Eye (tissue), 1 donor: ENCODE data around the gene CIB4.
A peak's percentile ranks its signal among the peaks of the same experiment; 100 is the strongest.

Source experiments
- DNase-seq: peaks from one replicate; pipeline ENCODE4 v3.0.0-alpha.2; 2015

Gene CIB4

DNA sequence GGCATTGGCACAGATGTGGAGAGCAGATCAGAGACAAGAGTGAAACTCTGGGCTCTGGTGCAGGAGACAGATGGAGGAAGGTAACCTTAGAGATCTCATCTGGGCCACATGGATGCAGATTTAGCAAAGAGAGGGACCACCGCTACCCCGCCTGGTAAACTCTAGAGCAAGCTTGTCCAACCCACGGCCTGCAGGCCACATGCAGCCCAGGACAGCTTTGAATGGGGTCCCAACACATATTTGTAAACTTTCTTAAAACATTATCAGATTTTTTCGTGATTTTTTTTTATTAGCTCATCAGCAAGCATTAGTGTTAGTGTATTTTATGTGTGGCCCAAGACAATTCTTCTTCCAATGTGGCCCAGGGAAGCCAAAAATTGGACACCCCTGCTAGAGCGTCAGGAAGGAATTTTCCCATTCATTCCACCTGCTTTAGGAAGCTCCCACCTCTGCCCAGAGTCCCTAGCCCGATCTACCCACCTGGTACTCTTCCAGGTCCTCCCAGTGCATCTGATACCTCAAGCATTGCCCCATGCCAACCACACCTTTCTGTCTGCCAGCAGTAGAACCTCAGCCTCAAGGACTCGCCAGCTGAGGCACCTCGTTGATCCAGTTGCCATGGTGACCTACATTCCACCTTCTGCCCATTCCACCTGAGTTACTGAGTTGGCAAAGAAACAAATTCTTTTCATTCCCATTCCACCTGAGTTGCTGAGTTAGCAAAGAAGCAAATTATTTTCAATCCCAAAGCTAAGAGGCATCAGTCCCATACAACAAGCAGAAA lies at the start of gene CIB4:
TSS of gene CIB4 (minus strand) at position 586 of the 784 bp plus-strand sequence. CDS start at position 534, 52 bp downstream.
- no peak for DNase-seq

DNA sequence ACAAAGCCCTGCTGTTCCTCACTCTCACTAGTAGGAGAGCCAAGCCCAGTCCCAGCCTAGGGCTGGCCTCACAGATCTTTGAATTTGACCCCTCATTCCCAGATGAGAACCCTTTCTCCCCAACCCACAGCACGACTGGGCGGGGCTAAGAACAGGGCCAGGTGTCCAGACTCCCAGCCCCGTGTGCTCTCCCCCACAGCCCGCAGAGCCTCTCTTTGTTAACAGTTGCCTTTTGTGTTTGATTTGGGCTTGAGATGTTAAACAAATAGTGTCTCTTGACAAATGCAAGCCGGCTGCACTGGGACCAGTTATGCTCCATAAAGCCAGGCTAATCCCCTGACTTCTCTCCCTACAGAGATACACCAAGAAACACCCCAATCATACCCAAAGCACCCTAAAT lies 46.6 kb upstream of the CIB4 start:
- no peak for DNase-seq

DNA sequence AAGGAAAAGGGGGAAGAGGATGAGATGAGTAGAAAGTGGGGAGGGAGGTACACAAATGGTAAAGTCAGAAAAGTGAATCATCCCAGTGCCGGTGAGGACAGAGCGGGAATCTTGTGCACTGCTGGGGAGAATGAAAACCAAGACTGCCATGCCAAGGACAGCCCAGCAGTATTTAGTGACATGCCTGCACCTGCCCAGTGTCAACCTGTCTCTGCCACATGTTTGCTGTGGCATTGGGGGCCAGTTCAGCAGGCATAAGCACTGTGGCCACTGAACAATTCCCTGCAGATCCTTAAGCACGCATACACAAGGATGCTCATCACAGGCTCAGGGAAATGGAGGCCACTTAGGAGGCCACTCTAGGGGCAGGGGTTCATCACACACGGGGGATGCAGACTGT lies 46.2 kb upstream of the CIB4 start:
- DNase-seq, result no peak

DNA sequence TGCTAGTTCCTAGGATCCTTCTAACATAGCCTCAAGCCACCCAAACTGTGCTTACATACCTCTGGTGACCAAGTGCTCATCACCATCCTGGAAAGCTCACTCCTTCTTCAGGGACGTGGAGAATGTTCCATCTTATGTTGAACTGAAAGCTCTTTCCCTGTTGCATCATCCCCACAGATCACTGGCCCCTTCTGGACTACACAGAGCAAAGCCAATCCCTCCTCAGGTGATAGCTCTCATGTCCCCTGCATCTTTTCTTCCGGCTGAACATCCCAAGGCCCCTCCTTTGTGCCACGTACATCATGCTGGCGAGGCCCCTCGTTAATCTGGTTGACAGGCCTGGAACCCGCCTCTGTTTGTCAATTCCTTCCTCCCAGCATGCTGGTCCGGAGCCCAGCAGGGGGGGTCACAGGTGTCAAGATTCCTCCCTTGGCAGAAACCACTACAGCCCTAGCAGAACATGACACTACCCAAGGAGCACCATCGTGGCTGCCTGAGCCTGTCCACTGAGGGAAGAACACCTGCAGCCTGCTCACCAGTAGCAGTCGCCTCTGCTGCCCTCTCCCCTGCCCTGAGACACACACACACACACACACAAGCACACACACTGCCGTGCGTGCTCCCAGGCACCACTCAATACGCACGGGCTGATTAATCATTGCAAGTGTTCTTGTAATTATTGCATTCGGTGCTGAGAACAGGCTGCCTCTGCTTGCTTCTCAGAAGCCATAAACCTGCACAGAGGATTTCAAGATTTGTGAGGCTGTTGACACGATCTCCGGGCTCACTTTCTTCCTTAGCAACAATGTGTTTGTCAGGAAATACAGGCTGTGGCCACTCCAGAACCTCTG lies 45.0 kb upstream of the CIB4 start:
- peak; percentile 52 for DNase-seq

DNA sequence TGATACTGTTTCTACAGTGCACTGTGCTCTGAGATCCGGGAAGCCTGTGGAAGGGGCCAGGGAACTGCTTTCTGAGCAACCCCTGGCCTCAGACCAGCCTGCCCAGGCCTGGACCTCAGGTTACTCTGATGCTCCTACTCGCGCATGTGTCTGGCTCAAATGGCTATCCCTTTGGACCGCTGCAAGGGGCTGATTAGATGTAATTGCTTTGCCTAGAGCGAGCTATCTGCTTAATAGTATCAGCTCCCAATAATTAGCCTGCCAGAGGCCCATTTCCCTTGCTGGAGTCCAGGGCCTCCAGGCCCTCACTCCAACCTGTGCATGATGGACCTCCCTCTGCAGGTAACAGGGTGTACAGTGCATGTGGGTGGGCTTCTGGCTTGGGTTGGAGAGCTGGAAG lies 44.2 kb upstream of the CIB4 start:
- DNase-seq, result no peak

DNA sequence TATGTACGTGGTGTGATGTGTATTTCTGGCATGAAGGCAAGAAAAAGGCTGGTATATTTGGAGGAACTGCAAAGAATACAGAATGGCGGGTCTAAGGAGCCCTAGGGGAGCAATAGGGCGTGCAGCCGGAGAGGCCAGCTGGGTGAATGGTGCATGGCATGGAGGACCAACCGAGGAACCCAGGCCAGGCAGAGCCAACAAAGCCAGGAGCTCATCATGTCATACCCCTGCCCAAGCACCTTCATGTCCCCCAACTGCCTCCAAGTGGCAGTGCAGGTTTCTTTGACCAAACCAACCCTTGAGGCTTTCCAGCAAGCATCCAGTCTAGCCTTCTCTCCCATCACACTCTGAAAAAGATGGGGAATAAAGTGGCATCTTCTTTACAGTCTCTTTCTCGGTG lies 42.4 kb upstream of the CIB4 start:
- no peak for DNase-seq

DNA sequence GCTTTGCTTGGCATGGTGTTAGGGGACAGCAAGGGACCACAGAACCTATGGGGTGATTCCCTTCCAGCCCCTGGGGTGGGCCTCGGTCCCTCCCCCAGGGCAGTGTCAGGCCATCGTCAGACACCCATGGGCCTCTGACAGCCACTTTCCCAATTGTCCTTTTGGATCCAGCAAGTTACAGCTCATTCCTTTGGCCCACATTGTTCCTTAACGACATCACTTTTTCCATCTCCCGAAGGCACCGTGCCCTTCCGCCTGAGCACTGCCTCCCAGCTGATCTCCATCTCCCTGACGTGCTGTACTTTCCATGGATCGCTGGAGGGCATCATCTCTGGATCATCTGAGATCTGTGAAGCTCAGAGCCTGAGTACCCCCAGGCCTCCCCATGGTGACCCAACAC lies 41.0 kb upstream of the CIB4 start:
- no peak for DNase-seq

DNA sequence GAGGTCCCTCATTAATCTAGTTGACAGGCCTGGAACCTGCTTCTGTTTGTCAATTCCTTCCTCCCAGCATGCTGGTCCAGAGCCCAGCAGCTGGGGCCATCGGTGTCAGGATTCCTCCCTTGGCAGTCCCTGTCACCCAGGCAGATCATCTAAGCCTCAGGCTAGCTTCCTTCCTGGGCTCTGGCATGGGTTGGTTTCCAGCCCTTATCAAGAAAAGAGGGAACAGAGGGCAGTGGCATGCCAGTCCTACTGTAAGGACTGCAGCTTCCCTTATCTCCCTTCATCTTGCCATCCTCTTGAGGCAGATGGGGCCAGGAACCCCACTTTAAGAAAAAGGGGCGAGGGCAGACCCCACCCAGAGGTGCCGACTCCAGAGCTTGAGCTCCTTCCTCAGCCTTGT lies 40.5 kb upstream of the CIB4 start:
- no peak for DNase-seq

DNA sequence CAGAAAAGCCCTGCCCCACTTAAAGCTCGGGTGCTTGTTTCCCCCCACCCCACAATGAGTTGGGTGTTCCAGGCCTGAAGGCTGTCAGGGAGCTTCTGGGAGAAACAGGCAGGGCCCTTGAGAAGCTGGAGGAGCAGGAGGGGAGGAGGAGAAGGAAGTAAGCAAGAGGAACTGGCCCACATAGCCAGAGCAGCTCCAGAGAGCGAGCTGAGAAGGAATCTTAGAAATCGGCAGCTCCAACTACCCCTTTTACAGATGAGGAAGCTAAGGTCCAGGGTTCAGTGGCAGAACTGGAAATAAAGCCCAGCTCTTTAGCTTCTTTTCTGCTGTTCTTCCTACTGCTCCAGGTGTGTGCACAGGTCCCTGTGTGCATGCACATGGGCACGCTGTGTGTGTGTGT lies 38.7 kb upstream of the CIB4 start:
- DNase-seq, result no peak

DNA sequence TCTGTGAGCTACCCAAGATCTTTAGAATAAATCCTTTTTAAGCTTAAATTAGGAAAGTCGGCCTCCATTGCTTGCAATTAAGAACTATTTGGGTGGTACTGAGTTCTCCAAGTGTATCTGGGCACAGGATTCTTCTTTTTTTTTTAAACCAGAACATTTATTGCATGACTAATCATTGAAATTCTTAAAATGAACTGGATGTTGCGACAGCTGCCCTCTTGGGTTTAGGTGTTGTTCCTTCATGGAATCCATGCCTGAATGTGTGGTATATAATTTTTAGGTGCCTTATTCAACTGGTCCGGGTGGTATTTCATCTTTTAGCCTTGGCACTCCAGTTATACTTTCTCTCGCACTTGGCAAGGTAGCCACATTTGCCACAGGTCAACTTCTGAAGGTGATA lies 36.9 kb upstream of the CIB4 start:
- DNase-seq, result no peak

DNA sequence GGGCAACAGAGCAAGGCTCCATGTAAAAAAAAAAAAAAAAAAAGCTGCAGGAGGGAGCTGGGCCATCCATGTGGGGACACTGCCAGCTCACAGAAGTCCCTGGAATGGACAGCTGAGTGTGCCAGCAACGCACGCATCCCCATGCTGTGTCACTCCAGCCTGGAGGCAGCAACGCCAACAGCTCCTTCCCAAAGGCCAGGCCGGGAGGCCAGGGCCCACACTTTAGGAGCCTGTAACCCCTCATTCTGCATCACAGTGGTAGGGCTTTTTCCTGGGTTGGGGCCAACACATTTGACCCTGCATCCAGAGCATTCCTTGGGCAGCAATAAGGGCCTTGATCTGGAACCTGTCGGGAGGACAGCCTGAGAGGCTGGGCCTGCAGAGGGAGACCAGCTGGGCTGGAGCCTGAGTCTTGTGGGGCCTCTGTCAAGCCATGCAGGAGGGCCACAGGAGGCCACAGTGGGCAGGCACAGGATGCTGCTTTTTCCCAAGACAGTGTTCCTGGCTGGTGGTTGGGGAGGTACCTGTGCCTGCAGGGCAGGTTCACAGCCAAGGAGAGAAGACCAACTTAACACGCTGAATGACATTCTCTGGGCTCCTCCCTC lies 34.6 kb upstream of the CIB4 start:
- no peak for DNase-seq

DNA sequence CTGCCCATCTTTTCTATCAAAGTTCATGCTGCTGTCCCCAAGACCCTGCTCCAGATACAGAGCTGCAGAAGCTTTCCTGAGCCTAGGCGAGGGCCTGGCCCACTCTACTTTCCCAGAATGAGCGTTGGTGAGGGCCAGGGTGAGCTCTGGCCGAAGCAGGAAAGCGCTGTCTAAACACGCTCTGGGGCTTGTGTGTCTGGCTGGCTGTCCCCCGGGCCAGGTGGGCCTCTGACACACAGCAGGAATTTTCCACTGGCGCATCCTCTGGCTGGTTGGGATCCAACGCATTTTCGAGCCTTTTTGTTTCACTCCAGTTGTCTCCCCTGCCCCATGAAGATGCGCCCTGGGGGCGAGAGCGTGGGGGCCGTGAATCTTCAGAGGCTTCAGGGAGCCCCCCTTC lies 33.6 kb upstream of the CIB4 start:
- DNase-seq, result no peak

DNA sequence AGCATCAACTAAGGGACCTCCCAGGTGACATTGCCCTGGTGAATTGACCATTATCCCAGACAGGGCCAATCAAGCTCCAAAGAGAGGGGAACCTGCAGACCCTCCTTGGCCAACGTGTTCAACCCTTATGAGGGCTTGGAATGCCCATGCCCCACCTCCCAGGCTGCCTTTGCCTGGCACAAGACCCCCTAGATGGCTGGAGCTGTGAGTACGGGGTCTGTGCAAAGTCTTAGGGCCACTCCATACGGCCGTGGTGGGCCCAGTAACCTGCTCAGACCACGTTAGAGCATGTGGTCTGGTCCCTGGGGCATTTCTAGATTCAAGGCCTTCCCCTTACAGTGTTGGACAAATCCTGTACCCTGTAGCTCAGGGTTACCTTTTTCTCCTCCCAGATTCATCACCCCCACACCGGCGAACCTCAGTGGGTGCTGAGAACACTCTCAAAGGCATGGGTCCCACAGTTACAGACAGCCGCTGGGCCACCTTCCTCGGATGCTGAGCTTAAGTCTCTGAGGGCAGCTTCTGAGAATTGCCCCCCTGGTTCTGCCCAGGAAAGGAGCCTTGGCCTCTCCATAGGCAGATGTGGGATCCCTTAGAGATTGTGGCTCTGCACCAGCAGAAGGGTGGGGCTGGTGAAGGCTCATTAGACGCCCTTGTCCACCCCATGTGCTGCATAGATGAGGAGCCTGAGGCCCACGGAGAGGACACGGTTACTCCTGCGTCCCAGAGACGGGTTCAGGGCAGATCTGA lies 33.0 kb upstream of the CIB4 start:
- DNase-seq, result no peak

DNA sequence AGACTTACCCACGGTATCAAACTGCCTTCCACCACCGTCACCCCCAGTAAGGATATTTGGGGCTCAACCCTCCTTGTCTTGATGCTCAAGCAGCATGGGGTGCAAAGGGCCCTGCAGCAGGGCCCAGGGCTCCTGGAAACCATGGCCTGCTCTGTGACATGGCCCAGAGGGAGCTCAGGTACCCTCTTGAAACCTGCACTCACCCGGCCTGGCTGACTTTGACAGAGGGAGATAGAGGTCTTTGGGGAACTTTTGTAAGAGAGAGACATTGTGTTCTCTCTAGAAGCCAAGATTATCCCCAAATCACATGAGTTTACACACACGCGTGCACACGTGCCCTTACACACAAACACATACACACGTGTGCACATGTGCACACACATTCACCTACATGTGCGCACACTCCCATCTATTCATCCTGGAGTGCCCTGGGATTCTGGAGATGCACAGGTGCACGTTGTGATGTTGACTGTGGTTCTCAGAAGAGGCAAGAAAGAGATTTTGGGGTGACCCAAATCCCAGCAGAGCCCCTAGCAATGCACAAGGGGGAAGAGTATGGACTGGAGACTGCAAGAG lies 31.7 kb upstream of the CIB4 start:
- no peak for DNase-seq

DNA sequence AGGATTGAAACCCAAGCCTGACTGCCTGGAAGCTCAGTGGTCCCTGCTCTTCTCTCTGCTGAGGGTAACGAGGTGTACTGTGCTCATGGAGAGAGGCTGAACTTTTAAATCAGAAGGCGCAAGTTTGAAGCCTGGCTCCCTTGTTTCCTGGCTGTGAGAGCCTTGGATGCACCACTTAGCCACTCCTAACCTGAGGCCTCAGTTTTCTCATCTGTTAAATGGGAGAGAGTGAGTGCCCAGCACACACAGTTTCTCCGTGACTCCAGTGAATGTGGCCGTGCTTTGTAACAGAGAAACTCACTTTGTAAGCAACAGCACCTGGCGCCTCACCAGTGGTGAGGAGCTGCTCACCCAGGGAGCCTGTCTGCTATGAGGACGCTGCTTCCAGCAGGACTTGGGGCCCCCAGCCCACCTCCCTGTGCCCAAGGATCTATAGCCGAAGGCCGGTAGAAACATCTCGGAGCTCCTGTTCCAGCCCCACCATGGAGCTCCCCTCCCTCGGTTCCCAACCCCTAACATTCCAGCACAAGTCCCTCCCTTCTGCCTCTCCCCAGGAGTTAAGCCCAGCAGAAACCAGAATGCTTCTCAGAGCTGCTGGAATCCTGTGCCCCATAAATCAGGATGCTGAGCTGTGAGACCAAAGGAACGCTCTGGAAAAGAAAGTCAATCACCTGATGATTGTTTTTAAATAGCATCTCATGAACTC lies 31.1 kb upstream of the CIB4 start:
- DNase-seq, result no peak

DNA sequence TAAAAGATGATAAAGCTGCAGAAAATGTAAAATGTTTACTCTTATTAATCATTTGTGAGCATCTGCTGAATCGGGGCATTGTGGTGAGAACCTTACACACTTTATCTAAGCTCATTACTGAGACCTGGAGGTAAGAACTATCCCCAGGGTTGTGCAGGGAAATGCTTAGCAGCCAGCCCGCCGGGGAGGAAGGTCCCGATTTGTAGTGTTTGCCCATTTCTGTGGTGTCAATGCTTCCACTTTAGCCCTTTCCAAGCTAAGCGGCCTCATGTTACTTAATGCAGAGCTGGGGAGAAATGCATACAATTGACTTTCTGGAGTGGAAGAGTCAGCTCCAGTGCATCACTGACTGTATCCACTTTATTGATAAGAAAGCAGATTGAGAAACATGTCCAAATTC lies 30.5 kb upstream of the CIB4 start:
- DNase-seq, result no peak

DNA sequence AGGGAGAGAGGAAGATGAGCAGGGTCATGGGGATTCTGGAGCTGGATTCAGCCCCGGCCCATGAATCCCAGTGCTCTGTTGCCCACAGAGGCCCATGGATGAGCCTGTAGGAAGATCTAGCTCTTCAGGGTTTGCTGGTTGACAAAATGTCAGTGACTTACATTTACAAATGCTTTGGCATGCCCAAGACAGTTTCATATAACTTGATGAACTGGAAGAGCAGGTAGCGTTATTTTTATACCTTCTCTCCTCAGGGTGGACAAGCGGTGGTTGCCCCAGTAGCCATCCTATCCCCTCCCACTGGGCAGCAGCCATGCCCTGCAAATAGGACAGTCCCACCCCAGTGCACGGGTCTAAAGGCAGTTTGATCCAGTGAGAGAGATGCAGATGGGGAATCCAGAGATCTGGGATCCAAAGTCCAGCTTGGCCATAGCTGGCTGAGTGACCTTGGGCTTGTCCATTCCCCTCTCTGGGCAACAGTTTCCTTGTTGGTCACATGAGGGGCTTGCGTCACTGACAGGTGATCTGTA lies 29.8 kb upstream of the CIB4 start:
- DNase-seq, result no peak

DNA sequence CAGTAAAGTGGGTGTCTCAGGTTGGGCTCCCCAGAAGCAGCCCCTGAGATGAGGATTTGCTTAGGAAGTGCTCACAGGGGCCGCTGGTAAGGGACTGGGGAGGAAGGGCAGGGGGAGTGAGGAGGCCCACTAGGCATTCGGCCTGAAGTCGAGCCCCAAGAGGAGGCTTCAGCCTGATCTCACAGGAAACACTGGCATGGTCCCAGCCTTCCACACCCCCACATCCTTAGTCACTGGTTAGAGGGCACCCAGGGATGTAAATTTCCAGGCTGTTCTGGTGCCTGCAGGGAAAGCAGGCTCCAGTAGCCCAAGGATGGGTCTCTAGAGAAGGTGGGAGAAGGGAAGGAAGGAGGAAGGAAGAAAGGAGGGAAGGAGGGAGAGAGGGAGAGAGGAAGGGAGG lies 29.0 kb upstream of the CIB4 start:
- no peak for DNase-seq

DNA sequence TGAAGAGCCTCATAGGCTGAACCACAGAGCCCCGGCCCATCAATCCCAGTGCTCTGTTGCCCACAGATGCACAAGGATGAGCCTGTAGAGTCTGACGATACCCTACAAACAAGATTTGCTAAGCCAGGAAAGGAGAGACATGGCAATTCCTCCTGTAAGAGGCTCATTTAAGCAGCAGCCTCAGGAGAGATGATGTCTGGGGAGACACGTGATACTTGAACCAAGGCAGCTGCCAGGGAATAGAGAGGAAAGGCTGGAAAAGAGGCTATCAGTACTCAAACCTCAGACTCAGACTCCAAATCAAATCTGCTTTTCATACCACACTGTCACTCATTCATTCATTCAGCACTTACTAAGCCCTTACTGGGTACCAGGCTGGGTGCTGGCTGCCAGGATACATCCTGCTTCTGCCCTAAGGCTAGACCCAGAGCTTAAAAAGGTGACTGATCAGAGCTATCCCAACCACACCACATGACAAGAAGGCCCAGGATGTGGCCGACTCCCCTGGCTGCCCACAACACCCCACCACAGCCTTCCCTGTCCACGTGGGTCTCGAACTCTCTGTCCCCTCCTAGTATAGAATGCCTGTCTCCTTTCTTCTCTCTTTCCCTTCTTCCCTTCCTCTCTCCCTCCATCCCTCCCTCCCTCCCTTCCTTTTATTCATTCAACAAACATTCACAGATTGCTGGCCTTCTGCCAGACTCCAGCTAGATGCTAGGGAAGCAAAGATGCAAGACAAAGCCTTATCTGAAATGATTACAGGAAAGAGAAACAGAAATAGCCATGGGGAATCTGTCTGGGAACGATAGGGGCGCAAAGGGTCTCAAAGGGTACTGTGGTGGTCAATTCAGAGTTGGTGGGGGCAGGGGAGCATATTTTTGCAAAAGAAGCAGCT lies 27.9 kb upstream of the CIB4 start:
- no peak for DNase-seq

DNA sequence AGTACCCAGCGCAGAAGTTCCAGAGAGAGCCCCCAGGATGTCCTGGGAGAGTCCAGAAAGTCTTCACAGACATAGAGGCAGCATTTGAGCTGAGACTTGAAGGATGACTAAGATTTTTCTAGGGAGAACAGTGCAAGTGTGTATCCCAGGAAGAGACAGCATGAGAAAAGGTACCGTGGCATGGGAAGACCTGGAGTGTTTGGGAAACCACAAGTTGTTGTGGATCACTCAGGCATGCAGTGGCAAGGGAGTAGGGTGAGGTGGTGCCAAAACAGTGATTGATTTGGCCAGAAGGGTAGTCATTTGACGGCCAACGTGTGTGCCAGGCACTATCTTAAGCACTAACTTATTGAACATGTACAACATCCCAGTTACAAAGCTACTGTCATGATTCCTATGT lies 26.9 kb upstream of the CIB4 start:
- no peak for DNase-seq

DNA sequence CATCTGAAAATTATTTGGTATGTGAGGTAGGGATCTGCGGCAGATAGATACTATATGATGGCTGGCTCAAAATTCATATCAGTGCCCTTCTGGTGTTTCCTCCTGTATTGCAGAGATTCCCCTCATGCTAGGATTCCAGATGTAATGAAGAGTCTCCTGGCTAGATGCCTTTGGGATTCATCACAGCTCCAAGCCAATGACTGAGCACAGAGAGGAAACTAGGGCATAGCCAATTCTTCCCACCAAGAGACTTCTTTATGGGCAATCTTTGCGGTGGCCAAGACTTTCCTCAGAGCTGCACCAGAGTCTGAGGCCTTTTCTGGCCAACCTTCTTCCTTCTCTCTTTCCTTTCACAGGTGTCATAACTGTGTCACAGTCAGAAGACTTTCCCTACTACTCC lies 25.5 kb upstream of the CIB4 start:
- no peak for DNase-seq
